ENCODE results near the gene SPRN.
"Not testable (repeated sequence)": the region's sequence is repeated elsewhere in the genome, so short reads cannot be mapped to it uniquely, and the experiment has no call there.

The SPRN gene, protein sequence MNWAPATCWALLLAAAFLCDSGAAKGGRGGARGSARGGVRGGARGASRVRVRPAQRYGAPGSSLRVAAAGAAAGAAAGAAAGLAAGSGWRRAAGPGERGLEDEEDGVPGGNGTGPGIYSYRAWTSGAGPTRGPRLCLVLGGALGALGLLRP

GRCh38 chr10:133424601-133425000, at the start of gene SPRN:
TSS of gene SPRN (minus strand) at chr10:133424625. CDS start at chr10:133423681, 944 bp downstream.
- DNase-seq; in situ Hi-C loops (cut with HindIII; ENCODE audit: low pct_ligation_motif_present, low pct_unique_long_range_greater_than_20kb, low sequenced_read_pairs): not testable (repeated sequence)

DNA sequence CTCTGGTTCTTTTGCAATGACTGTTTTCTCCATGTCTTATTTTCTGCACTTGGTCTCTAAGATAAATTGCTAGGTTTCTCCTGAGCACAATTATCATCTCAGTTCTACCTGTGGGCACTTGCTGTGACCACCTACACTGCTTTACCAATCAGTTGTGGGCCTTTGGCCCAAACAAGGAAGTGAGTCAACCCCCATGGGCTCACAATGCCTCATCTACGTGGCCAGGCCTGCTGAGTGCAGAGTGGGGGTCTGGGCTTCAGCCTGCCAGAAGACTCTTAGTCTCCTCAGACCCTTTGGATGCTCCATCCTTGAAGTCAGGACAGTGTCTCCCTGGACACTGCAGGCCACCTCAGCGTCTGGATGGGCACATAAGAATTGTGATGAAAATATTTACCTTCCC, 49.6 kb upstream of the SPRN start:
- in situ Hi-C loops (cut with HindIII; ENCODE audit: low pct_ligation_motif_present, low pct_unique_long_range_greater_than_20kb, low sequenced_read_pairs) = no loop called here
- no peak for DNase-seq

DNA sequence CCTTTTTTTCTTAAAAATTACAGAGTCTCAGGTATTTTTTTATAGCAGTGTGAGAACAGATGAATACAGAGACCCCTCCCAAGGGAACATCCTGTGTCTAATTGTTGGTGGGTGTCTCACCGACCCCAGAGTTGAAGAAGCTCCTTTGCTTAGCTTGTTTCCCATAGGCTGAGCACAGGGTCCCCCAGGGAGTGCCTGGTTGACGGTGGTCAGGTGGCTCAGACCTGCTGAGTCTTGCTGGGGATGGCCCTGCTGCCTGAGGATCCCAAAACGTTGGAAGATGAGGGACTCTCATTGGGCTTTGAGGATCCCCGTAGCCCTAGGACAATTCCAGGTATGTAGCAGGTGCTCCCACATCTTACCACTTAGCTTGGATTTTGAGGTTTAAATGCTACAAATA, 48.8 kb upstream of the SPRN start:
- DNase-seq = no peak
- in situ Hi-C loops (cut with HindIII; ENCODE audit: low pct_ligation_motif_present, low pct_unique_long_range_greater_than_20kb, low sequenced_read_pairs) = no loop called here

- in situ Hi-C loops (cut with HindIII; ENCODE audit: low pct_ligation_motif_present, low pct_unique_long_range_greater_than_20kb, low sequenced_read_pairs) = no loop called here
- no peak for DNase-seq
These were observed 47.1 kb upstream of the SPRN start for GRCh38 chr10:133471300-133472109.

- DNase-seq; in situ Hi-C loops (cut with HindIII; ENCODE audit: low pct_ligation_motif_present, low pct_unique_long_range_greater_than_20kb, low sequenced_read_pairs): not testable (repeated sequence)
These were observed 44.8 kb upstream of the SPRN start for GRCh38 chr10:133469205-133469604.

GRCh38 chr10:133467286-133467911, 43.0 kb upstream of the SPRN start:
- in situ Hi-C loops (cut with HindIII; ENCODE audit: low pct_ligation_motif_present, low pct_unique_long_range_greater_than_20kb, low sequenced_read_pairs) = no loop called here
- DNase-seq = no peak

- in situ Hi-C loops (cut with HindIII; ENCODE audit: low pct_ligation_motif_present, low pct_unique_long_range_greater_than_20kb, low sequenced_read_pairs) = no loop called here
- DNase-seq = no peak
These were observed 42.4 kb upstream of the SPRN start for GRCh38 chr10:133466683-133467275.

GRCh38 chr10:133465950-133466474, 41.6 kb upstream of the SPRN start:
- no peak for DNase-seq
- in situ Hi-C loops (cut with HindIII; ENCODE audit: low pct_ligation_motif_present, low pct_unique_long_range_greater_than_20kb, low sequenced_read_pairs) = no loop called here

GRCh38 chr10:133465191-133465949, 40.9 kb upstream of the SPRN start:
- in situ Hi-C loops (cut with HindIII; ENCODE audit: low pct_ligation_motif_present, low pct_unique_long_range_greater_than_20kb, low sequenced_read_pairs) = no loop called here
- DNase-seq = no peak

DNA sequence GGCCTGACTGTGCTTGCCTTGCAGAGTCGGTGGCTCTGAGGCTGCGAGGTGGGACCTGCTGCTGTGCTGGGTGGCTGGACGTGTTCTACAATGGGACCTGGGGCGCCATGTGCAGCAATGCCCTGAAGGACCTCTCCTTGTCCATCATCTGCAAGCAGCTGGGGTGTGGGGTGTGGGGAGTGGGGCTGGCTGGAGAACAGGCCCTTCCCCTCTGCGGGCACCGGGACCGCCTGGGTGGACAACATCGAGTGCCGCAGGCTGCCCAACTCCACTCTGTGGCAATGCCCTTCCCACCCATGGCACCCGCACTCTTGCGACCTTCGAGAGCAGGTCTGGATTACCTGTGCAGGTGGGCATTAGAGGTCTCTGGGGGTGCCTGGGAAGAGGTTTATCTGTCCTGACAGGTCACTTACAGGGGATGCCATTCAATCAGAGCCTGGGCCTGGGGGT, 40.2 kb upstream of the SPRN start:
- in situ Hi-C loops (cut with HindIII; ENCODE audit: low pct_ligation_motif_present, low pct_unique_long_range_greater_than_20kb, low sequenced_read_pairs) = no loop called here
- no peak for DNase-seq

GRCh38 chr10:133462512-133463305, 38.3 kb upstream of the SPRN start:
- in situ Hi-C loops (cut with HindIII; ENCODE audit: low pct_ligation_motif_present, low pct_unique_long_range_greater_than_20kb, low sequenced_read_pairs) = no loop called here

GRCh38 chr10:133461841-133462240, 37.4 kb upstream of the SPRN start:
- DNase-seq = no peak
- in situ Hi-C loops (cut with HindIII; ENCODE audit: low pct_ligation_motif_present, low pct_unique_long_range_greater_than_20kb, low sequenced_read_pairs) = no loop called here

More at GRCh38 chr10:133462512-133463305, 38.3 kb upstream of the SPRN start:
- DNase-seq = no peak

- in situ Hi-C loops (cut with HindIII; ENCODE audit: low pct_ligation_motif_present, low pct_unique_long_range_greater_than_20kb, low sequenced_read_pairs) = no loop called here
- no peak for DNase-seq
These were observed 36.6 kb upstream of the SPRN start for GRCh38 chr10:133461027-133461426.

DNA sequence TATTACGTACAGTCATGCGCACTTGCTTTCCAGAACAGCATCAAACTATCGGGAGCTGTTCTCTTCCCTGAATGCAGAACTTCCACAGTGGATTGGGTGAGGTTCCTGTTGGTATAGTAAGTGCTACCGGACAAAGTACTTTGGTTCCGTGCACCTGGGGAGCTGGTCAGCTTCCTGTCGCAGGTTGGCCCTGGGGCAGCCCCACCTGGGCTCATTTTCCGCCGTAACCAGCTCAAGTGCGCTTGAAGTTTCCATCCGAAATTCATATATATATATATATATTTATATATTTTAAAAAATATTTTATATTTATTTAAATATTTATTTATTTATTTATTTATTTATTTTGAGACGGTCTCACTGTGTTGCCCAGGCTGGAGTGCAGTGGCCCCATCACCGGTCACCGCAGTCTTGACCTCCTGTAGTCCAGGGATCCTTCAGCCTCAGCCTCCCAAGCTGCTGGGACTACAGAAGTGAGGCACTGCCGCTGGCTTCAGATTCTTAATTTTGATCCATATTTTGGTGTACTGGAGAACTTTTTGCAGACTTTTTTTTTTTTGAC, 35.9 kb upstream of the SPRN start:
- in situ Hi-C loops (cut with HindIII; ENCODE audit: low pct_ligation_motif_present, low pct_unique_long_range_greater_than_20kb, low sequenced_read_pairs) = no loop called here

DNA sequence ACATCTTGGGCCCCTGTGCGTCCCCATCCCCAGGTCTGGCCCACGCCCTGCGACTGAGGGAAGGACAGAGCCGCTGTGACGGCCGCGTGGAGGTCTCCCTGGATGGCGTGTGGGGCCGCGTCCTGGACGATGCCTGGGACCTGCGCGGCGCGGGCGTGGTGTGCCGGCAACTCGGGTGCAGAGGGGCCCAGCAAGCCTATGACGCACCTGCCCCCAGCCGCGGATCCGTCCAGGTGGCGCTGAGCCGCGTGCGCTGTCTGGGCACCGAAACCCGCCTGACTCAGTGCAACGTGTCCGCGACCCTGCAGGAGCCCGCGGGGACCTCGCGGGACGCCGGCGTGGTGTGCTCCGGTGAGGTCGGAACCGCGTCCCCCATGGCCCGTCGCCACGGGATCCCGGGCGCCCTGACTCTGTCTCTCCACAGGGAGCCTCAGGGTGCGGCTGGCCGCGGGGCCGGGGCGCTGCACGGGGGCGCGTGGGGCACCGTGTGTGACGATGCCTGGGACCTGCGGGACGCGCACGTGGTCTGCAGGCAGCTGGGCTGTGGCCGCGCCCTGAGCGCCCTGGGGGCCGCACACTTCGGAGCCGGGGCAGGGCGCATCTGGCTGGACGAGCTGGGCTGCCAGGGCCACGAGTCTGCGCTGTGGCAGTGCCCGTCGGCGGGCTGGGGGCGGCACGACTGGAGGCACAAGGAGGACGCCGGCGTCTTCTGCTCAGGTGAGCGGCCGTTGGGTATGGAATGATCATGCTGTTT, 35.2 kb upstream of the SPRN start:
- in situ Hi-C loops (cut with HindIII; ENCODE audit: low pct_ligation_motif_present, low pct_unique_long_range_greater_than_20kb, low sequenced_read_pairs) = no loop called here
- no peak for DNase-seq

More for the DNA sequence above, 35.9 kb upstream of the SPRN start:
- DNase-seq = no peak

DNA sequence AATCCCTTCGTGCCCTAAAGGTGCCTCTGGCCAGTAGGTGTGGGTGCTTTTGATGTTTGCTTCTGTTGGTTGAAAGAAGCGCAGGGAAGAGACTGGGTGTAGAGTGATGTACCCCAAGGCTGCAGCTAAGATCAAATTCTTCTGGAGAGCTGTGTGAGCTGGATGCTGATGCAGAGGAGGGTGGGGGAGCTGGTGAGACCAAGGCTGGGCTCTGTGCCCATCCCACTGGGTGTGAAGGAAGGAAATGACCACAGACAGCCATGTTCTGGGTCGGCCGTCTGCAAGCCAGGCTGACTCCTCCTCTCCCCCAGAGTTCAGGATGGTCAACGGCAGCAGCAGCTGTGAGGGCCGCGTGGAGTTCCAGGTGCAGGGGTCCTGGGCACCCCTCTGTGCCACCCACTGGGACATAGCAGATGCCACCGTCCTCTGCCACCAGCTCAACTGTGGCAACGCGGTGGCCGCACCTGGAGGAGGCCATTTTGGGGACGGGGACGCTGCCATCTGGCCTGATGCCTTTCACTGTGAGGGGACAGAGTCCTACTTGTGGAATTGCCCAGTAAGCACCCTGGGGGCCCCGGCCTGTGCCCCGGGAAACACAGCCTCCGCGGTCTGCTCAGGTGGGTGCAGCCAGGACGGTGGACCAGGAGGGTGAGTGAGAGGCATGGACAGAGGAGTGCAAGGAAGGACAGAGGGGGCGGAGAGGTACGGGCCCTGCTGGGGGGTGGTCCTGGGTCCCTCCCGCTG, 34.5 kb upstream of the SPRN start:
- no peak for DNase-seq
- in situ Hi-C loops (cut with HindIII; ENCODE audit: low pct_ligation_motif_present, low pct_unique_long_range_greater_than_20kb, low sequenced_read_pairs) = no loop called here
